DMS153 treated with DMSO at 0.1 percent for 48 hours (cell line): ENCODE results near the gene REC8.
A peak's percentile ranks its signal among the peaks of the same experiment; 100 is the strongest.

Source experiments
- DNase-seq: peaks from one replicate; lab custom pipeline; 2025; ENCODE audit not compliant: unreplicated experiment; lab: John Stamatoyannopoulos, UW

The REC8 gene

GRCh38 chr14:24138396-24139271, 33.2 kb upstream of the REC8 start:
- no peak for DNase-seq

DNA sequence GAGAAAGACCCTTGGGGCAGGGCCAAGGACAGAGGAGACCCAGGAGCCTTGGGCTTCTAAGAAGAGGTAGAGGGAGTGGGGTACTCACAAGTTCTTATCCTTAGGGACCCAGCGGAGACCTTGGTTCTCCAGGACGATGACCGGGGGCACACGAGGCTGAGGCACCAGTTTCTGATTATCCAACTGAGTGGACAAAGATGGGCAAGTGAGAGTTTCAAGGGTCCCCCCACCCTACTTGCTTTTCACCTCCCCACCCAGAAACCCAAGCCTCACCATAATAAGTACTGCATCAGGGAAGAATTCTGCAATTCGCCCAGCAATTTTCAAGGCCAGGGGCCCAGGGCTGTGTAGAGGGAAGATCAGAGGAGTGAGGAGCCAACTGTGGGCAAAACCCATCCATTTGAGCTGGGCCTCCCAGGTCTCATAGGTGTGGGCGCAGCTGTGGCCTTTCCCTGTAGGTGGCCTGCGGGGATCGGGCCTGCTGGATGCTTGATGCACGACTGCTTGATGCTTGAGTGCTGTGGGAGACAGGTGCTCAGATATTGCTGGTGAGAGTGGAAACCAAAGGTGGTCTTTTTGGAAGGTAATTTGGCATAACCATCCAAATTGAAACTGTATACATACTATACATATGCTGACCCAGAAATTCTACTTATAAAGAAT, 32.5 kb upstream of the REC8 start:
- DNase-seq: no peak

GRCh38 chr14:24141097-24141880, 30.6 kb upstream of the REC8 start, which contains the start of gene EMC9:
EMC9 (minus strand) TSS chr14:24141591; CDS start chr14:24141304, 287 bp downstream.
- DNase-seq: peak; percentile 98

DNA sequence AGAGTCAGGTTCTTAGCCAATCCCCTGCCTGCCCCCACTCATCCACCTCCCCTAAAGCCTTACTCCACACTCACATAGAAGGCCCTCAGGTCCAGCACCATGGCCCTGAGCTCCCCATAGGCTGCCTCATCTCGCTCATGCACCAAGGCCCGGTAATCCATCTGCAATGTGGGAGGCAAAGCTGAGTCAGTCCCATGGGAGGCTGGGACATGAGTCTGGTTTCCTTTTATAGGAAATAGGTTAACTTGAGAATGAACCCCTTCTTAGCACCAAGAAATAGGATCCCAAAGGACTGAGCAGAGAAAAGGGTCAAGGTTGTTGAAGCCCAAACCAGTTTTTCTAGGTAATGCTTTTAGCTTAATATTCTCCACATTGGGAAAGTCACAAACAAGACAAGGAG, 28.4 kb upstream of the REC8 start:
- no peak for DNase-seq

GRCh38 chr14:24144451-24144850, 27.4 kb upstream of the REC8 start:
- no peak for DNase-seq

DNA sequence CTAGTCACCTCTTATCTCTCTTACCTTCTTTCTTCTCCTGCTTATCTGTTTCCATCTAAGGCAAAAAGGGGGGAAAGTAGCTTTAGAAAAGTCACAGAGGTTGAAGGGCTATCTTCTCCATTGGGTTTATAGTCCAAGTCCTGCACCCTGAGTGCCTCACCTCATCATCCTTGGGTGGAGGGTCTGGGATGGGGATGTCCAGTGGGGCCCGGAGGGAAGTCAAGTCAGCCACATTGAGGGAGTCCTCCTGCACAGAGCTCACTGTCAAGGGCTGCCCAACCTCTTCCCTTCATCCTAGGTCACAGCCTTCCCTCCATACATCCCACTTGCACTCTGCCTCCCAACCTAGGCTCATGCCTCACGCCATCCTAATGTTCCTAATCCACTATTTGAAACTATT, 26.7 kb upstream of the REC8 start:
- no peak for DNase-seq

DNA sequence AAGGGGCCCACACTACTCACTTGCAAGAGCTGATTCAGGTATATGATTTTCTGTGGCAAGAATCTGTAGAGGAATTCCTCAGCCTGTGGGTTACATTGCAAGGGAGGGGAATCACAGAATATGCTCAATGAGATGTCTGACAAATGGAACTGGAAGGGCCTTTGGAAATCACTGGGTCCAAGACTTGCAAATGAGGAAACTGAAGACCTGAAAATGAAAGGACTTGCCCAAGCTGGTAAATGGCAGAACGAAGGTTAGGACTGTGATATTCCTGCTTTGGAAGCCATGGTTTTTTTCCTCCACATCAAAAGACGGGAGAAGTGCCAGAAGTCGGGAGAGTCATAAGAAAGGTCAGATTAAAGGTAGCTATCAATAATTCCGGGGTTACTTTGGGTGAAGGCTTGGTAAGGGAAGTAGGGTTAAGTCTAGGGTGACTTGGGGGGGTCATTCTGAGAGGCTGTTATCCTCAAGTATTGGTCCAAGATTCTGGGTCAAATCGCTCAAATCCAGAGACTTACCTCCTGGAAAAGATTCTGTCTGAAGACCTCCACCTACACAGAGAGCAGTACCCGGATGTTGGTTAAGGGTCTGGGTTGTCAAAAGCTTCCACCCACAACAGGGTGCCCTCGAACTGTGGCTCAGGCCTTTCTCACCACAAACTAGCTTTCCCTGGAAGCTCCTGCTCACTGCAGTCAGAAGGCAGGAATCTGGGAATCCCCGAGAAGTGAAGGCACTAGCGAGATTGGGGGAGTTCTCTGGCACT, 26.0 kb upstream of the REC8 start:
- no peak for DNase-seq

DNA sequence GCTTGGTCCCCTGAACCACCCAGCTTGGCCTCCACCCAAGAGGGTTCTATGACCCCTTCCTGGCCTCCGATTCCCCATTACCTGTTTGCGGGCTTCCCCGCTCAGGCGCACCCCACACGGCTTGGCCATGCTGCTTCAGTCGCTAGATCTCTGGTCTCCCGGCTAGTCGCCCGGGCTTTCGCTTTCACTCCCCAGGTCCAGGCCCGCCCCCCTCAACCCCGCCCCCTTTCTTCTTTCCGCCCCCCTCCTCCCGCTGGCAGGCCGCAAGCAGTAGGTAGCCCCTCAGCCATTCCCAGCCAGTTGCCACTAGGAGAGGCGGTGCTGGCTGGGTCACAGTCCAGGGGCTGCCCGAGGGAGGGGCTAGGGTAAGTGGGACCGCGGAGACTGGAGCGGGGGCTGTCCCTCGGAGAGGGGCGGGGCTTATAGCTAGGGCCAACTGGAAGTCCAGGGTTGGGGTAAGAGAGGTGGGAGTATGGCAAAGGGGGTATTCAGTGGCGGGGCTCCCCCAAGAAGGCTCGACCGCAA, 25.4 kb upstream of the REC8 start, which contains the start of gene PSME2:
TSS of gene PSME2 (minus strand) at position 158 of the 525 bp plus-strand sequence. CDS start at position 129, 29 bp downstream.
- DNase-seq: peak; percentile 76

DNA sequence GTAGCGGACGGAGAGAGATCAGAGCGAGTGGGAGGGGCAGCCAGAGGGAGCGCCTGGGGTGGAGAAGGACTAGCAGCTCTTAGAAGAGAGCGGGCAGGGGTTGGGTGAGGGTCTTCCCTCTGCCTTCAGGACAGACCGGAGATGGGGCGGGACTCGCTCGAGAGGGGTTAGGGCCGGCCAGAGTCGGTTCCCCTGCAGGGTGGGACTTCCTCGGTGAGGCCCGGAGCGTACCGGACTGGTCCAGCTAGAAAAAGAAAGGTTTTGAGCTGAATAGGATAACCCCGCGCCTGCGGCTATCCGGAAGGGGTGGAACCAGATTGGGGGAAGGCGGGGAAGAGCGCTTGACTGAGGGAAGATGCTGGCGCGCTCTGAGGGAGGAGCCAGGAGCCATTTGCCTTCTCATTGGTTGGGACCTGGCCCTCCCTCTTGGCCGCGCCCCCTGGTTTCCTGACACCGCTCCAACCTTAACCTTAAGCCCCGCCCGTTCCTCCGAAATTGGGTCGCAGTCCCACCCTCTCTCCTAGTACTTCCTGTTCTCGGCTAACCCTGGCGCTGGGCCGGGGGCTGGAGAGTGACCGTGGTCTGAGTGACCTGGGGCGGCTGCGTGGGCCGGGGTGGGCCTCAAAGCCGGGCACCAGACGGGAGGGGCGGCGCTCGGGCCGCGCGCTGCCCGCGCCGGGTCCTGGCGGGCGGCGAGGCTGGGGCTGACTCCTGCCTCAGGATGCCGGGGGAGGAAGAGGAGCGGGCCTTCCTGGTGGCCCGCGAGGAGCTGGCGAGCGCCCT, 24.7 kb upstream of the REC8 start, which contains the start of gene RNF31:
TSS of gene RNF31 (plus strand) at position 521 of the 783 bp plus-strand sequence. CDS start at position 722, 201 bp downstream.
- DNase-seq: peak; percentile 96

DNA sequence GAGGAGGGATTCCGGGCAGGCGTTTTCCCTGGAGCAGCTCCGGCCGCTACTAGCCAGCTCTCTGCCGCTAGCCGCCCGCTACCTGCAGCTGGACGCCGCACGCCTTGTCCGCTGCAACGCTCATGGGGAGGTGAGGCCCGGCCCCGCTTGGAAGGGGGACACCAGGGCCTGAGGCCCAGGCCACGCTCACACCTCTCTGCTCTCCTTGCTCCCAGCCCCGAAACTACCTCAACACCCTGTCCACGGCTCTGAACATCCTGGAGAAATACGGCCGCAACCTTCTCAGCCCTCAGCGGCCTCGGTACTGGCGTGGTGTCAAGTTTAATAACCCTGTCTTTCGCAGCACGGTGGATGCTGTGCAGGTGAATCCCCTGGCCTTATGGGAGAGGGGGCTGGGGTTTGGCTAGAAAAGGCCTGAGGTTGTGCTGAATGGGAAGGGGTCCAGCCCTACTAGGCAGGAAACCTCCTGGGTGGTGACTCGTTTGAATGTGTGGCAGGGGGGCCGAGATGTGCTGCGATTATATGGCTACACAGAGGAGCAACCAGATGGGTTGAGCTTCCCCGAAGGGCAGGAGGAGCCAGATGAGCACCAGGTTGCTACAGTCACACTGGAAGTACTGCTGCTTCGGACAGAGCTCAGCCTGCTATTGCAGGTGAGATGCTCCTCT, 24.0 kb upstream of the REC8 start:
- no peak for DNase-seq

- no peak for DNase-seq
Measured at GRCh38 chr14:24149302-24149969, 22.4 kb upstream of the REC8 start.

DNA sequence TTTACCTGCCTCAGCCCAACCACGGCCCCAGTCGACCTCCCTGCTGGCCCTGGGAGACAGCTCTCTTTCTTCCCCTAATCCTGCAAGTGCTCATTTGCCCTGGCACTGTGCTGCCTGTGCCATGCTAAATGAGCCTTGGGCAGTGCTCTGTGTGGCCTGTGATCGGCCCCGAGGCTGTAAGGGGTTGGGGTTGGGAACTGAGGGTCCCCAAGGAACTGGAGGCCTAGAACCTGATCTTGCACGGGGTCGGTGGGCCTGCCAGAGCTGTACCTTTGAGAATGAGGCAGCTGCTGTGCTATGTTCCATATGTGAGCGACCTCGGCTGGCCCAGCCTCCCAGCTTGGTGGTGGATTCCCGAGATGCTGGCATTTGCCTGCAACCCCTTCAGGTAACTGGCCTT, 21.8 kb upstream of the REC8 start:
- DNase-seq: no peak

GRCh38 chr14:24150567-24150966, 21.3 kb upstream of the REC8 start:
- no peak for DNase-seq

DNA sequence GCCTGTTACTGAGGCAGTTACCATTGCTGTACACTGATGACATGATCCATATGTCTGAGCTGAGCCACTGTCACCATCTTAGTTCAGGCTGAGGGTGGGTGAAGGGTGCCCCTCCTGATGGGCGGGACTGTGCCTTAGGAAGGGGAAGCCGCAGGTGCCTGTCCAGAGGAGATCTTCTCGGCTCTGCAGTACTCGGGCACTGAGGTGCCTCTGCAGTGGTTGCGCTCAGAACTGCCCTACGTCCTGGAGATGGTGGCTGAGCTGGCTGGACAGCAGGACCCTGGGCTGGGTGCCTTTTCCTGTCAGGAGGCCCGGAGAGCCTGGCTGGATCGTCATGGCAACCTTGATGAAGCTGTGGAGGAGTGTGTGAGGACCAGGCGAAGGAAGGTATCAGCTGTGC, 20.9 kb upstream of the REC8 start:
- DNase-seq: no peak

- DNase-seq: no peak
Measured at GRCh38 chr14:24151404-24152080, 20.3 kb upstream of the REC8 start.

- DNase-seq: no peak
Measured at GRCh38 chr14:24155100-24155499, 16.8 kb upstream of the REC8 start.

DNA sequence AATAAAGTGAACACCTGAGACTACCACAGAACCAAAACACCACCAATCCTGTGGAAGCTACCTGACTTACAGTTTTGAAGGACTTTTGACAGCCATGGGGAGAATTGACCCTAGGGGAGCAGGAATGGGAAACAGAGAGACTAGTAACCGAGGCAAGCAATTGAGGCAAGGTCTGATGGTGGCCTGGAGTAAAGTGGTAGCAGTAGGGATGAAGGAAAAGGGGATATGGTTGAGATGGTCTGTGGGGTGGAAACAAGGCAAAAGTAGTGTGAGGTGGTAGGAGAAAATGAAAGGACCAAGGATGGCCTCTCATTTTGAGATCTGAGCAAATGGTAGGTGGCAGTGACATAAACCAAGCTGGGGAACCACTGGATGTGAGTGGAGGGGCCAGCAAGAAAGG, 15.0 kb upstream of the REC8 start:
- DNase-seq: no peak

DNA sequence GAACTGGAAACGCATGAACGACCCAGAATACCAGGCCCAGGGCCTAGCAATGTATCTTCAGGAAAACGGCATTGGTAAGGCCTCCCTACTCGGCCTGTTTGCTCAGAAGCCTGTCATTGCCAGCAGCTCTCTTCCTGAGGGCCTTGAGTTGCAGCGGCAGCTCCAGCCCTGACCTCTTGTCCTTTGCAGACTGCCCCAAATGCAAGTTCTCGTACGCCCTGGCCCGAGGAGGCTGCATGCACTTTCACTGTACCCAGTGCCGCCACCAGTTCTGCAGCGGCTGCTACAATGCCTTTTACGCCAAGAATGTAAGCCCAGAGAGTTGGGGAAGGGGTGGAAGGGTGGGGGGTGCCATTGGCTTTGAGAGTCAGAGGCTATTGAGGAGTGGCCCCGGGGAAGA, 14.5 kb upstream of the REC8 start:
- no peak for DNase-seq
